ENCODE data around the gene TPD52L2.
A peak's percentile ranks its signal among the peaks of the same experiment; 100 is the strongest.
"Not testable (repeated sequence)": the region's sequence is repeated elsewhere in the genome, so short reads cannot be mapped to it uniquely, and the experiment has no call there.

The TPD52L2 gene

GRCh38 chr20:63855363-63856097 lies 9.5 kb upstream of the TPD52L2 start:
- DNase-seq (ENCODE audit: low read depth) = no peak

- no peak for DNase-seq (ENCODE audit: low read depth)
Observed at GRCh38 chr20:63856098-63856511, 9.0 kb upstream of the TPD52L2 start.

GRCh38 chr20:63857764-63858392 lies 7.2 kb upstream of the TPD52L2 start:
- no peak for DNase-seq (ENCODE audit: low read depth)

GRCh38 chr20:63858393-63859165 lies 6.5 kb upstream of the TPD52L2 start:
- DNase-seq (ENCODE audit: low read depth) = no peak

GRCh38 chr20:63859166-63859699 lies 5.8 kb upstream of the TPD52L2 start:
- DNase-seq (ENCODE audit: low read depth) = no peak

- no peak for DNase-seq (ENCODE audit: low read depth)
Observed at GRCh38 chr20:63860325-63861051, 4.6 kb upstream of the TPD52L2 start.

GRCh38 chr20:63861365-63861934 lies 3.6 kb upstream of the TPD52L2 start, which contains the start of gene ABHD16B:
ABHD16B (plus strand) TSS chr20:63861498; CDS start chr20:63861541, 43 bp downstream.
- no peak for DNase-seq (ENCODE audit: low read depth)

- DNase-seq (ENCODE audit: low read depth) = no peak
Observed at GRCh38 chr20:63861981-63862901, 2.8 kb upstream of the TPD52L2 start.

GRCh38 chr20:63863021-63863797 lies 1.9 kb upstream of the TPD52L2 start:
- no peak for DNase-seq (ENCODE audit: low read depth)

GRCh38 chr20:63863798-63864544 lies 1.1 kb upstream of the TPD52L2 start:
- peak; percentile 68 for DNase-seq (ENCODE audit: low read depth)

GRCh38 chr20:63864545-63864977 lies 509 bp upstream of the TPD52L2 start:
- no peak for DNase-seq (ENCODE audit: low read depth)

- DNase-seq (ENCODE audit: low read depth) = not testable (repeated sequence)
Observed at GRCh38 chr20:63867042-63867441, 2.0 kb downstream of the TPD52L2 start.

GRCh38 chr20:63868264-63868663 lies 3.2 kb downstream of the TPD52L2 start:
- no peak for DNase-seq (ENCODE audit: low read depth)

- DNase-seq (ENCODE audit: low read depth) = no peak
Observed at GRCh38 chr20:63873477-63873971, 8.5 kb downstream of the TPD52L2 start.

GRCh38 chr20:63874241-63874640 lies 9.2 kb downstream of the TPD52L2 start:
- DNase-seq (ENCODE audit: low read depth) = not testable (repeated sequence)

- DNase-seq (ENCODE audit: low read depth) = no peak
Observed at GRCh38 chr20:63876489-63877036, 11.5 kb downstream of the TPD52L2 start.

- no peak for DNase-seq (ENCODE audit: low read depth)
Observed at GRCh38 chr20:63877755-63878470, 12.8 kb downstream of the TPD52L2 start.

Measured in activated T-cell treated with anti-CD3 and anti-CD28 coated beads for 1 hour (primary cell).